Stimulated activated effector memory CD8-positive, alpha-beta T cell treated with anti-CD3 and anti-CD28 coated beads, Interleukin-12 subunit alpha, Interleukin-12 subunit beta, amount 100 ng/mL, for 72 hours (primary cell): Measurements from ENCODE around the gene JMJD1C.

Source experiments
- ATAC-seq: fragments of 150-1000 bp; cut with Tn5 transposase; 2 replicates; pipeline ENCODE4 v1.10.0; 2021
- DNase-seq, 2 donors: peaks; one replicate each; pipeline ENCODE4 v3.0.0; 2021 to 2022; ENCODE audit warnings: low spot score in 2 of 2
- H3K27ac Mint-ChIP-seq: one replicate; pipeline ENCODE4 v1.8.0; 2022; ENCODE audit warnings: mild to moderate bottlenecking, mixed read lengths
- H3K36me3 Mint-ChIP-seq: one replicate; pipeline ENCODE4 v1.8.0; 2022; ENCODE audit warnings: mild to moderate bottlenecking, mixed read lengths
- H3K4me1 Mint-ChIP-seq: one replicate; pipeline ENCODE4 v1.8.0; 2022; ENCODE audit warnings: mixed read lengths
- H3K4me3 Mint-ChIP-seq: one replicate; pipeline ENCODE4 v1.8.0; 2022; ENCODE audit warnings: mild to moderate bottlenecking, mixed read lengths
- H3K9me3 Mint-ChIP-seq: one replicate; pipeline ENCODE4 v1.8.0; 2022; ENCODE audit warnings: mixed read lengths

Gene JMJD1C

DNA sequence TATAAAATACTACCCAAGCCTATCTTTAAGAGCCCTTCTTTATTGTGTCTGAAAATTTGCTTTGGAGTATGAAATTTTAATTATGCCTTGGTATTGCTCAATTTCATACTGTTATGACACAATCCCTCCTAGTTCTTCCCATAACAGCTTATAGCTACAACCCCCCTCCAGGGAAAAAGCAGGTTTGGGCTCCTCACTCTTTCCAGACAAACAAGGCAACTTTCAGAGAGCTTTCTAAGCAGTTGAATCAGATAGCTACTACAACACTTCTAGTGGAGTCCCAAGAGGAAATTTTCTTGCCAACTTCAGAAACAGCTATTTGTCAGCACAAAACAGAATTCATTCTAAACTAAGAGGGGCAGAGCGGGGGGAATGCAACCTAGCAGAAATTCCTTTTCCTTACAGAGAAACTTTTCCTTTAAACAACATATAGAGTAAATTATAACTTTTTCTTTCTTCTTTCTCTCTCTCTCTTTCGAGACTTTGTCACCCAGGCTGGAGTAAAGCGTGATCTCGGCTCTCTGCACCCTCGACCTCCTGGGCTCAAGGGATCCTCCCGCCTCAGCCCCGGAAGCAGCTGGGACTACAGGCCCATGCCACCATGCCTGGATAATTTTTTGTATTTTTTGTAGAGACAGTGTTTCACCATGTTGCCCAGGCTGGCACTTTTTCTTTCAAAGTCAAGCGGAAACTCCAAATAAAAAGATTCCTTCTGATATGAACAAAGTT, 26.0 kb upstream of the JMJD1C start:
- Mint-ChIP-seq H3K27ac (no peak overlapping the region), H3K9me3 (no peaks in the 10 kb centered on the region), H3K36me3 (no peaks in the 10 kb centered on the region), H3K4me1 (peaks cover 15% of the 10 kb centered on the region), H3K4me3 (no peak overlapping the region)
- ATAC-seq (no peak), DNase-seq (no peak)

DNA sequence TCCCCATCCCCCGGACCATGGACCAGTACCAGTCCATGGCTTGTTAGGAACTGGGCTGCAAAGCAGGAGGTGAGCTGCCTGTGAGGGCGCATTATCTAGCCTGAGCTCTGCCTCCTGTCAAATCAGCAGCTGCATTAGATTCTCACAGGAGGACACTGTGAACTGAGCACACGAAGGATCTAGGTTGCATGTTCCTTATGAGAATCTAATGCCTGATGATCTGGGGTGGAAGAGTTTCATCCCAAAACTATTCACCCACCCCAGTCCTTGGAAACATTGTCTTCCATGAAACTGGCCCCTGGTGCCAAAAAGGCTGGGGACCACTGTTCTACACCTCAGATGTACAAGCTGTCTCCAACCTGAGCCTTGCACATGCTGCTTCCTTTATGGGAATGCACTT, 24.1 kb upstream of the JMJD1C start:
- ATAC-seq (no peak), DNase-seq (no peak)
- Mint-ChIP-seq H3K36me3 (no peaks in the 10 kb centered on the region), H3K4me3 (no peak overlapping the region), H3K27ac (no peak overlapping the region), H3K9me3 (no peaks in the 10 kb centered on the region), H3K4me1 (peaks cover 7% of the 10 kb centered on the region)

DNA sequence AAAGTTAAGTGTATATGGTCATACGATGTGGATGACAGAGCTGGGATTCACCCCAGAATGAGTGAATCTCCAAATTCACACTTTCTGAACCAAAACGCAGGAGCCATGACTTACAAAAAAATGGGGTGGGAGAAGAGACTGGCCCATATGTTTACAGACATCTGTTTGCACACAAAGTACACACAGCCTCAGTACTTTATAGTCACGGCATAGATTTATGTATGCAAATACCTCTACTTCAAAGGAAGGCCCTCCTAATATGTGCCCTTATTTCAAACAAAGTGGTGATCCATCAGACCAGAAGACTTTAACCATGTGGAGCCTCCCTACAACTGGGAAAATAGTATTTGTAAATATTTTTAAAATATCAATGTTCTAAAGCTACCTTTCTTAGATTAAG, 22.2 kb upstream of the JMJD1C start:
- ATAC-seq = no peak
- no peak overlapping the region for H3K4me3 Mint-ChIP-seq

DNA sequence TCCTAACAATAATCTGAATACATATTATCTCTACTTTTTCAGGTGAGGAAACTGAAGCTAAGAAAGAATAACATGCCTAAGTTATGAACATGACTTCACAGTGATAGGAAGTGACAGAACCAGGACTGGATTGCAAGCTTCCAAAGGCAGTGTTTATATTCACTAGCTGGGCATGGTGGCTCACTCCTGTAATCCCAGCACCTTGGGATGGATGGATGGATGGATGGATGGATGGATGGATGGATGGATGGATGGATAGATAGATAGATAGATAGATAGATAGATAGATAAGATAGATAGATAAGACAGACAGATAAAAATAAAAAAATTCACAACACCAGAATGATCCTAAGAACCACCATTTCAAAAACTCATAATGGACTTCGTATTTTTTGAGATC, 18.2 kb upstream of the JMJD1C start:
- ATAC-seq (no peak), DNase-seq (no peak)
- Mint-ChIP-seq H3K9me3 (no peaks in the 10 kb centered on the region), H3K36me3 (no peaks in the 10 kb centered on the region), H3K4me3 (no peak overlapping the region), H3K27ac (peak overlapping the region; percentile 51), H3K4me1 (no peaks in the 10 kb centered on the region)

More for the DNA sequence above, 22.2 kb upstream of the JMJD1C start:
- no peaks in the 10 kb centered on the region for H3K36me3 Mint-ChIP-seq
- no peak for DNase-seq
- H3K4me1 Mint-ChIP-seq = peaks cover 7% of the 10 kb centered on the region
- H3K27ac Mint-ChIP-seq = no peak overlapping the region
- H3K9me3 Mint-ChIP-seq = no peaks in the 10 kb centered on the region

DNA sequence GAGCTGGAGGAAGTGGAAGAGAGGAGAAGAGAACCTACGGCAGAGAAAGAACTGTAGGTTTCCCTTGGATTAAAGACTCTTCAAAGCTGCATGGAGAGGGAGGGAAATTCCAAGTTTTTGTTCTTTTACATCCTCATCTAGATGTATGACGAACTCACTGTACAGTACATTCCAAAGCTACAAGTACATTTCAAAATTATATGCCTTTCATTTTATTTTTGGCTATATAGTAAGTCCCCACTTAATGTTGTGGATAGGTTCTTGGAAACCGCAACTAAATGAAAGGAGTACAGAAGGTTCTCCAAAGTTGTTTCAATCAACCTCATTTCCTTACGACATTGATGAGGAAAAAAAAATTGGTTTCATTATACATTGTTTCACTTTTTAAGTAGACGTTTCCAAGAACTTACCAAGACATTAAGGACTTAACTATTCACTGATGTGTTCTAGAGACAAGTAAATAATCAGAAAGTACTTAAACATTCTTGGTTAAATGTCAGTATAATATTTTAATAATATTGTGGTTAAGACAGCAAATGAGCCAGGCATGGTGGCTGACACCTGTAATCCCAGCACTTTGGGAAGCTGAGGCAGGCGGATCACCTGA, 16.1 kb upstream of the JMJD1C start:
- Mint-ChIP-seq H3K27ac (no peak overlapping the region), H3K4me3 (no peak overlapping the region), H3K9me3 (no peaks in the 10 kb centered on the region), H3K4me1 (peaks cover 5% of the 10 kb centered on the region), H3K36me3 (peaks cover 6% of the 10 kb centered on the region)
- ATAC-seq (no peak), DNase-seq (no peak)

DNA sequence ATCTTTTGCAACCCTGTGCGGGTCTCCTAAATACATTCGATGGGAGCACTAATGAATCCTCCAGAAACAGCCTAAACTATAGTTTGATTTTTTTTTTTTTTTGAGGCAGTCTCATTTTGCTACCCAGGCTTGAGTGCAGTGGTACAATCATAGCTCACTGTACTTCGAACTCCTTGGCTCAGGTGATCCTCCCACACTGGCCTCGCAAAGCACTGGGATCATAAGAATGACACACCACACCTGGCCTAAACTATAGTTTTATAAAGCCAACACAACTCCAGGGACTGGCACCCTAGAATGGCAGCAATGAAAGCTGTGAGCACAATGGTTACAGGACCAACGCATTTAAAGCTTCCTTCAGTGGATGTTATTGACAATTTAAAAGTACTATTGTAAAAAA, 14.5 kb upstream of the JMJD1C start:
- no peak overlapping the region for H3K4me3 Mint-ChIP-seq
- H3K4me1 Mint-ChIP-seq = peaks cover 5% of the 10 kb centered on the region
- no peak overlapping the region for H3K27ac Mint-ChIP-seq
- ATAC-seq (no peak), DNase-seq (no peak)
- peaks cover 6% of the 10 kb centered on the region for H3K36me3 Mint-ChIP-seq
- H3K9me3 Mint-ChIP-seq = no peaks in the 10 kb centered on the region

DNA sequence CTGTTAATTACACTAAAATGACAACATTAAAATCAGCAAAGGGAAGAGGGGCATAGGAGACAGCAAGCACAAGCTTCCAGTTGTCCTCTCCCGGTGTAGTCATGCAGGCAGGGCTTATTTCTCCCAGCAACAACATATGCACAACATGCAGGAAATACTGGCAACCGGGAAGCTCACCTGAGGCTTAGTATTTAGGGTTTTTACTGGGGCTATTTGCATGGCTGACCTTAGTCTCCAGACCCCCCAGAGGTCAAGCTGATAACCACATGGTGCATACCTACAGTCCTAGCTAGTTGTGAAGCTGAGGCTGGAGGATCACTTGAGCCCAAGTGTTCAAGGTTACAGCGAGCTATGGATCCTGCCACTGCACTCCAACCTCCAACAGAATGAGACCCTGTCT, 12.8 kb upstream of the JMJD1C start:
- Mint-ChIP-seq H3K4me1 (peaks cover 5% of the 10 kb centered on the region), H3K9me3 (no peaks in the 10 kb centered on the region), H3K36me3 (peaks cover 6% of the 10 kb centered on the region), H3K27ac (no peak overlapping the region), H3K4me3 (no peak overlapping the region)
- ATAC-seq = no peak
- no peak for DNase-seq

DNA sequence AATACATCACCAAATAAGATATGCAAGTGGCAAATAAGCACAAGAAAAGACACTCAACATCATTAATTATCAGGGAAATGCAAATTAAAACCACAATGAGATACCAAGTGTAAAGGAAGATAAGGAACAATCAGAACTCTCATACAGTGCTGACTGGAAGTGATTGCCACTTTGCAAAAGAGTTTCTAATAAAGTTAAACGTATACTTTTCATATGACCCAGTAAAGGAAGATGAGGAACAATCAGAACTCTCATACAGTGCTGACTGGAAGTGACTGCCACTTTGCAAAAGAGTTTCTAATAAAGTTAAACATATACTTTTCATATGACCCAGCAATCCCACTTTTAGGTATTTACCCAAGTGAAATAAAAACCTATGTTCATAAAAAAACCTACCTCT, 12.2 kb upstream of the JMJD1C start:
- ATAC-seq (no peak), DNase-seq (no peak)
- Mint-ChIP-seq H3K4me1 (peaks cover 5% of the 10 kb centered on the region), H3K27ac (no peak overlapping the region), H3K4me3 (no peak overlapping the region), H3K36me3 (peaks cover 6% of the 10 kb centered on the region), H3K9me3 (no peaks in the 10 kb centered on the region)

DNA sequence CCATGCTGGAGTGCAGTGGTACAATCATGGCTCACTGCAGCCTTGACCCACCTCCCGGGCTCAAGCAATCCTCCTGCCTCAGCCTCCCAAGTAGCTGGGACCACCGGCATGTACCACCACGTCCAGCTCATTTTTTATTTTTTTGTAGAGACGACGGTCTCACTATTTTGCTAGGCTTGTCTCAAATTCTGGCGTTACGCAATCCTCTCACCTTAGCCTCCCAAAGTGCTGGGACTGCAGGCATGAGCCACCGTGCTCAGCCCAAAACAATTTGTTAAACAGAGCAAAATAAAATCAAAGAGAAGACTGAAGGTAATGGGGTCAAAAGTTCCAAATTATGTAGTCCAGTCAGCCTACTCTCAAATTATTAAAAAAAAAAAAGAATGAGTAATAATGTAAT, 8.7 kb upstream of the JMJD1C start:
- no peaks in the 10 kb centered on the region for H3K9me3 Mint-ChIP-seq
- H3K36me3 Mint-ChIP-seq = peaks cover 6% of the 10 kb centered on the region
- H3K4me3 Mint-ChIP-seq = no peak overlapping the region
- peaks cover 11% of the 10 kb centered on the region for H3K4me1 Mint-ChIP-seq
- ATAC-seq (no peak), DNase-seq (no peak)
- no peak overlapping the region for H3K27ac Mint-ChIP-seq

DNA sequence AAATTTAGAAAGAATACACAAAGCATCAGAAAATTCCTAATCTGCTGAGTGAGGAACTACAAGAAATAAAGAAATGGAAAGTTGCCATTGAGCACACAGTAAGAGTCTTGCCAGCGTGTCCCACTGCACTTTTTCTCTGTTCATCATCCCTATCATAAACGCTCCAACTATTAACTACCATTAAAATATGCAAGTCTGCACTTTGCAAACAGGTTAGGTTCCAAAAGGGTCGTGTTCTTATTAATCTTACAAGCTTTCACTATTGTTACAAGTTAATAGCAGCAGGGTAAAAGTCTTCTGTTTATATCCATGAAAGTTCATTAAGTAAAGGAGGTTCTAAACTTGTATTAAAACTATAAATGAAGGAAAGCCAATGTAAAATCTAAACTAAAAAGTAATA, 5.2 kb upstream of the JMJD1C start:
- no peak overlapping the region for H3K4me3 Mint-ChIP-seq
- DNase-seq = no peak

DNA sequence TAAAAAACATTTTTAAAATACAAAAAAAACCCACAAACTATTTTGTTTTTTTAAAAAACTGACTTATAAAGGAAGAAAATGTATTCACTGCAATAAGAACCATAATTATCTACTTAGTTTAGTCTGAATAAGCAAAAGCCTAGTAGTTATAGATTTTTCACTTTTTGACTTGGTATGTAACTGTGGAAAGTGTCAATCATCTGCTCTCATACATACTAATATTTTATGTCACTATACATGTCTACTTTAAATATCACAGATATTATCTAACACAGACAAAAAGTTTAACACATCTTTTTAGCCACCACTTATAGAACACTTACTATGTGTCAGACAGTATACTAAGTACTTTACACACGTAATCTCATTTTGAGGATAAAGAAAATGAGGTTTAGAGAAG, 3.2 kb upstream of the JMJD1C start:
- Mint-ChIP-seq H3K36me3 (peaks cover 5% of the 10 kb centered on the region), H3K4me1 (peaks cover 6% of the 10 kb centered on the region), H3K4me3 (no peak overlapping the region), H3K27ac (no peak overlapping the region), H3K9me3 (no peaks in the 10 kb centered on the region)
- DNase-seq (no peak), ATAC-seq (no peak)

More for the DNA sequence above, 5.2 kb upstream of the JMJD1C start:
- Mint-ChIP-seq H3K4me1 (peaks cover 6% of the 10 kb centered on the region), H3K27ac (no peak overlapping the region), H3K9me3 (no peaks in the 10 kb centered on the region), H3K36me3 (no peaks in the 10 kb centered on the region)
- no peak for ATAC-seq

DNA sequence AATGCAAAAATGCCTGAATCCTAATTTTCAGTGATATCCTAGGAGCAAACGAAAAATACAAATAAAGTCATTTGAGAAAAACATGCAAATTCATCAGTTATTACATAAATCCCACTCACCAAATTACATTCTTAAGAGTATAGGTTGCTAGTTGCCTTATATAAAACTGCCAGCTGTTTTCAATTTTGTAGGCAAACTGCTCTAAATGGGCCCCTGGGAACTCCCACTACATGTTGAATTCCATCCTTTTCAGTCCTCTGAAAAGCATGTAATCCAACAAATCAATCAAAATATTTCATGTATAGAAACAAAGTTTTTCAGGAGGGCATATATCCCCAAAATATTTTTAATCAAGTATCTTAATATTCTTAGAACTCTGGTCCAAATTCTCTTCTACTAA, 2.1 kb upstream of the JMJD1C start:
- Mint-ChIP-seq H3K9me3 (no peaks in the 10 kb centered on the region), H3K4me3 (no peak overlapping the region), H3K36me3 (peaks cover 5% of the 10 kb centered on the region), H3K4me1 (peaks cover 6% of the 10 kb centered on the region), H3K27ac (no peak overlapping the region)
- DNase-seq (no peak), ATAC-seq (no peak)

DNA sequence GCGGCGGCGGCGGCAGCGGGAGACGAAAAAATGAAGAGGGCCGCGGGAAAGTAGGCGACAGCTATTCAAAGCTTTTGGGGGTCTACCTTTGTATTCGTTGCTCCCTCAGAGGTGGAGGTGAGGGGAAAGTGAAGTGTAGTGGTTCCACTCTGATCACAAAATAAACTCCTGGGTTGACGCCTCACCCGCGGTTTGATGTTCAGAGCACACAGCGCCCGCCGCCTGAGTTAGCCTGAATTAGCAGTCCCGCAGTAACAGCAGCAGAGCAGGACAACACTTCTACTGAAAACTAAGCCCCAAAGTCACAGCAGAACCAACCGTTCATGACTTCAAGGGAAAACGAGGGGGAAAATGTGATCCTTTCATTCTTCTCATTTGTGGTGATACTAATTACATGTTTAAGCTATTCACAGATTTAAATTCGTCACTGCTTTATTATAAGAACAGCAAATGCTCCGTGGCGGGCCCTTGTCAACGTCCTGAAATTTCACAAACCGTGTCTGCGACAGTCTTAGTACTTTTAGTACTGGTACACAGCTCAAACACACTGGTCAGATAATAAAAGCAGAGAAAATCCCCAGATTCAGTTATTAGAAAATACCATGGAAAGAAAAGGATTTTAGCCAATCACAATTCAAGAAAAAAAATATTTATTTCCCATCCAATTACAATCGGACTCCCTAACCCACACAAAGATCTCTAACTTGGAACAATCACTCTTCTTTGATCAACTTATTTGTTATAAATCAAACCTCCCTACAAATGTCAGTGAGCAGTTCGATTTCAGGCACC, 563 bp upstream of the JMJD1C start:
- Mint-ChIP-seq H3K27ac (peak overlapping the region; percentile 95), H3K36me3 (peaks cover 5% of the 10 kb centered on the region), H3K4me1 (peaks cover 12% of the 10 kb centered on the region), H3K4me3 (peak overlapping the region; percentile 95), H3K9me3 (no peaks in the 10 kb centered on the region)
- ATAC-seq (peak; percentile 57), DNase-seq (peak; percentile 6 to 82)

DNA sequence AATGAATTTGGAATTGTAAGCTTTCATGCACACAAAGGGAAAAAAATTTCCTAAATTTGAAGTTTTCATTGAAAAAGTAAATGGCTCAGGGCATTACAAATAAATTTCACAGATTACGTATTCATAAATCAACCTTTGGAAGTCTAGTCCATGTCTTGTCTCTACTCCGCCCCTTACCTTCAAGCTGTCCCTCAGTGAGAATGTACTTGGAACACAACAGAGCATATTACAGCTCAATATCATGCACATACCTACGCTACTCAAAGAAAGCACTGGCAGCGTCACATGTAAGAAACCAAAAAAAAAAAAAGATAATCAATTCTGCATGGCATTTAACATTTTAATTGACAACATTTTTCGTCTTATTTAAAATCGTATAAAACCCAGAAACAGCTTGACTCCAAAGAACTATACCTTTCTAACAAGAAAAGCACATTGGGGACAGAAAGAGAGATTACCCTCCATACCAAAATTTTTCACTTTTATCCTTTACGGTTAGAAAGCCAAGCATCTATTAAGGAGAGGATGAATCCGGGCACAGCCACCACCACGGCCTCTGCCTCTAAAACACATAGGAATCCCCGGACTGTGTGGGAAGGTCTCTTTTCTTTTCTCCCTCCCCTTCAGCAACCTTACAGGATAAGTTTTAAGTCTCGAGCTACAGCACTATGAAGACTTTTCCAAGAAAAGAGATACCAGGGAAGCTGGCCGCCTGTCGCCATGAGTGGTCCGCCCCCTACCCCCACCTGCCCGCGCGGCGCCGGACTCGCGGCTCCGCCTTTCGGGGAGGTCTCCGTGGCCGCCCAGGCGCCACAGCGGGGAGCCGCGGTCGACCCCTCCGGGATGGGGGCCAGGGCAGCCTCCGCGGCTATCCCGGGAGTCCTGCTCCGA, 1.1 kb downstream of the JMJD1C start:
- peak overlapping the region; percentile 95 for H3K27ac Mint-ChIP-seq
- H3K9me3 Mint-ChIP-seq = no peaks in the 10 kb centered on the region
- peak; percentile 70 for ATAC-seq
- H3K36me3 Mint-ChIP-seq = peaks cover 5% of the 10 kb centered on the region
- peaks cover 6% of the 10 kb centered on the region for H3K4me1 Mint-ChIP-seq
- DNase-seq = no peak
- peak overlapping the region; percentile 95 for H3K4me3 Mint-ChIP-seq

DNA sequence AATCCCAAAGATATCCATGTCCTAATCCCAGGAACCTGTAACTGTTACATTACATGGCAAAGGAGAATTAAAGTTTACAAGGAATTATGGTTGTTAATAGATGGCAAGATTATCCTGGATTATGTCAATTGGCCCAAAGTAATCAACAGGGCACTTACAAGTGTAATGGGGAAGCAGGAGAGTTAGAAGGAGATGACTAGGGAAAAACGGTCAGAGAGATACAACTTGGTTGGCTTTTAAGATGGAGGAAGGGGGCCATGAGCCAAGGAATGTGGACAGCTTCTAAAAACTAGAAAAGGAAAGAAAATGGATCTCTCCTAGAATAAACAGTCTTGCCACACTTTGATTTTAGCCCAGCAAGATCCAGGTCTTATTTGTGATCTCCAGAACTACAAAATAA, 3.3 kb downstream of the JMJD1C start:
- Mint-ChIP-seq H3K9me3 (no peaks in the 10 kb centered on the region), H3K27ac (no peak overlapping the region), H3K4me1 (peaks cover 8% of the 10 kb centered on the region), H3K4me3 (no peak overlapping the region), H3K36me3 (peaks cover 5% of the 10 kb centered on the region)
- no peak for DNase-seq
- ATAC-seq = no peak
